ENCODE data around the gene AUNIP.

The AUNIP gene

DNA sequence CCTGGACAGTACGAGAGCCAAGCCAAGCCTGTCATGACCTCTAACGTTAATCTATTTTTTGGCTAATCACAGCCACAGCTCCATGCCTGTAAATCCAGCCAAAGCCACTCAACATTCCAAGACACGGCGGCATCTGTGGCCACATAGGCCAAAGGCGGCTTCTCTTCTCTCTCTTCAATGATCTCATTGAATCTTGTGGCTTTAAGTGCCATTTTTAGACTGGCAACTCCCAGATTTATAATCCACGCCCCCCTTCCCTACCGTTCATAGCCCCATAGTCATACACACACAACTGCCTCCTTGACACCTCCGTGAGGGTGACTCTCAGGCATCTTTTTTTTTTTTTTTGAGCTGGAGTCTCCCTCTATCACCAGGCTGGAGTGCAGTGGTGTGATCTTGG lies 64.9 kb downstream of the AUNIP start:
- DNase-seq (ENCODE audit: low spot score), result peak; percentile 28

DNA sequence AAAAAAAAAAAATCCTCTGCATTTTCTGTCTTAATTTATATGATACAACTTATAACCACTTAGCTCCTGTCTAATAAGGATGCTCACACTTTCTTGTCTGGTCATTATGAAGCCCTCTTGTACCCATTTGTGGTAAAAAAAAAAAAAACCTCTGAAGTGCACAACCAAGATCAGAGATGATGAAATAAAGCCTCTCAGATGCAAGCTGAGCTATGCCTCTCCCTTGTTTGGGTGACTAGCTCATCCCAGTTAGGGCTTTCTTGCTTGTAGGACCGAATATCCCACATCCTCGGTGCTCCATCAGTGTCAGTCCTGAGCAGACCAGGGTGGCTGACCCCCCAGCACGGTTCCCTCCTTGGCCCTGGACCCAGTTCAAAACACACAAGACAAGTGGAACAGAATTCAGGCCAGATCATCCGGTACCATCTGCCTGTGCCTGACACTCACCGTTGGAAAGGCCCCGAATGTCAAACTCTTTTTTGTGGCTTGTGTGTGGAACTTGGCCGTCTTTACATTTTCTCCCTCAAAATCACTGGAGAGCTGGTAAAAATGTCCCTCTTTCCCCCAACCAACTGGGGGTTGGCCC lies 65.6 kb downstream of the AUNIP start:
- DNase-seq (ENCODE audit: low spot score), result peak; percentile 29

DNA sequence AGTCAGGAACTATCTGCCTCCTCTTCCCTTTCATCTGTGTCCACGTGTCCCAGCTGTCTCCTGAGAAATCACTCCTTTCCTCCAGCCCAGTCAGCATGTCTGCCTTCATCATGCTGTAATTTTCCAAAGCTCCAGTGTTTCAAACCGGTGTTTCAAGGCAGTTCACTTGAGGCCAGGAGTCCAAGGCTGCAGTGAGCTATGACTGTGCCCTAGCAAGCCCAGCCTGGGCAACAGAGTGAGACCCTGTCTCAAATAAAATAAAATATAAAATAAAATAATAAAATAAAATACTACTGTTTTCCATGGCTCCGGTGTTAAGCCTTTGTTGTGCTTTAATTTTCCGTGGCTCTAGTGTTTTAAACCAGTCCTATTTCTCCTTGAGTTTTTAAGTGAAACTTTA lies 67.1 kb downstream of the AUNIP start:
- no peak for DNase-seq (ENCODE audit: low spot score)

DNA sequence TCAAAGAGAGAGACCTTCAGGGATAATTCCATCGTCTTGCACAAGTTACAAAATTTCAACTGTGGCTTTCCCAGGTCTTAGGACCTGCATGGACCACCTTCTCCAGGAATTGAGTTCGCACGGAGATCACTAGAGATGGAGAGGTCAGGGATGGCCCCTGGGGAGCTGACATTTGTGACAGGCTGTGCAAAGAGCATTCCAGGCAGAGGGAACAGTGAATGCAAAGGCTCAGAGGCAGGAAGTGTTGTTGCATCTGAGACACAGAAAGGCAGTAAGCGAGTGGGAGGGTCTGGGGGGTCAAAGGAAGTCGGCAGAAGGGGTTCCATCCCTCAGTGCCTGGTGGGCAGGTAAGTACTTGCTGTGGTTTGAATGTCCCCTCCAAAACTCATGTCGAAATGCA lies 68.8 kb downstream of the AUNIP start:
- DNase-seq (ENCODE audit: low spot score), result no peak

DNA sequence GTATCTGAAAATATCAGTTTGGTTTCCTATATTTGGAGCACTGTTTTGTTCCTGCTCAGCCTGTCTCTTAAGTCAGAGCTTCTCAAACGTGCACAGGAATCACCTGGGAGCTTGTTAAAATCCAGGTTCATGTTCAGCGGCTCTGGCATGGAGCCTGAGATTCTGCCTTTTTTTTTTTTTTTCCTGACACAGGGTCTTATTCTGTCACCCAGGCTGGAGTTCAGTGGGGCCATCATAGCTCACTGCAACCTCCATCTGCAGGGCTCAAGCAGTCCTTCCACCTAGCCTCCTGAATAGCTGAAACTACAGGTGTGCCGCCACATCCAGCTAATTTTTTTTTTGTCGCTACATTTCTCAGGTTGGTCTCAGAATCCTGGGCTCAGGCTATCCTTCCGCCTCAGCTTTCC lies 71.5 kb downstream of the AUNIP start:
- DNase-seq (ENCODE audit: low spot score), result no peak

DNA sequence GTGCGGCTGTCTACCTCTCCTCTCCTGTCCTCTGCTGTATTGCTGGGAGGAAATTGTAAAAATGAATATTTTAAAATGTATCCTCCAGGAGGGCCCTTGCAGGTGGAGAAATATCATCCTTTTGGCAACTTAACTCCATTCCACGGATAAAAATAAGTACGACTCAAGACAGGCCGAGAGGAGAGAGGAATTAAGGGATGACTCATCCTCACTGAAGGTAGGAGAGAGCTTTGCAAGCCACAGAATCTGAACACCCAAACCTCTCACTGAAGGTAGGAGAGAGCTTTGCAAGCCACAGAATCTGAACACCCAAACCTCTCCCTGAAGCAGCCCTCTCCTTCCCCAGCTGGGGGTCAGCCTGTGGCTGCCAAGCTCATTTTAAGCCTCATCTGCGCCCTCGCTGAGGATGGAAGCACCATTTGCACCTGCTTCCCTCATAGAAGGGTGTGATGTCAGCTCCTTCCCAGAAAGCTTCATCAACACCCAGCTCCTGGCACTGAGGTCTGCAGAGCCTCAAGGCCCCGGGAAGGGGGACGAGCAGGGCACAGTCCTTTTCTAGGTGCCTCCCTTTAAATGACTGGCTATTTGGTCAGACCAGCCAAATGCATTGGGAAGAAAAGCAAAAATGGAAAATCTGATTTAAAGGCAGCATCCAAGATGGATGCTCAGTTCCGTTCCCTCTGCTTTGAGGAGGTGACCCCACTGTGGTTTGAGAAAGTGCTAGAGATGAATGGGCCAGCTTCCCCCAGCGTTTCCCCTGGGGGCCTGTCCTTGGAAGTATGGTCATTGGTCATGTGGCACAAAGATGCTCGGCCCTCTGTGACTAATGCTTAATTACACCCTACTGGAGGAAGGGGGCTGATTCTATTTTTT lies 72.1 kb downstream of the AUNIP start:
- DNase-seq (ENCODE audit: low spot score), result peak; percentile 33

DNA sequence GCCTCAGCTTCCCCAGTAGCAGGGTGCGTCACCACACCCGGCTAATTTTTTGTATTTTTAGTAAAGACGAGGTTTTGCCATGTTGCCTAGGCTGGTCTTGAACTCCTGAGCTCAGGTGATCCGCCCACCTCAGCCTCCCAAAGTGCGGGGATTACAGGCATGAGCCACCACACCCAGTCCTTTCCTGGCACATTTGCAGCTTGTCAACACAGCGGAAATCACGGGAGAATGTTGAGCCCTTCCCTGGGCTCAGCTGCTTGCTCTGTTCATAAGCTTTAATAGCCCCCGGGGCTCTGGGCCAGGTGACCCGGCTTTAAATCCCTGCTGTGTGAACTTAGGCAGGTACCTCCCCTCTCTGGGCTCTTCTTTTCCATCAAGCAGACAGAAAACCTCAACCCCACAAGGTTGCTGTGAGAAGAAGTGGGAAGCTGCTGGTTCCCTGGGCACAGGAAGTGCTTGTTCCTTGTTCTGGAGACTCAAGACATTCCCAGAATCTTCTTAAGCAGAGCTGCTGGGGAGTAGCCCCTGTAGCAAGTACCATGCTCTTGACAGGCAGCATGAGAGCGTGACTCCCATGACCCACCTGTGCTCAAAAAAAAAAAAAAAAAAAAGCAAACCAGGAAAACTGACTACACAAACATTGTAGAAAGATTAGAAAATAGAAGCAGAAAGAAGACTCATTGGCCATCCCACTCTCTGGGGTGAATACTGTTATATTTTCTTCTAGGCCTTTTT lies 73.8 kb downstream of the AUNIP start:
- DNase-seq (ENCODE audit: low spot score), result no peak

DNA sequence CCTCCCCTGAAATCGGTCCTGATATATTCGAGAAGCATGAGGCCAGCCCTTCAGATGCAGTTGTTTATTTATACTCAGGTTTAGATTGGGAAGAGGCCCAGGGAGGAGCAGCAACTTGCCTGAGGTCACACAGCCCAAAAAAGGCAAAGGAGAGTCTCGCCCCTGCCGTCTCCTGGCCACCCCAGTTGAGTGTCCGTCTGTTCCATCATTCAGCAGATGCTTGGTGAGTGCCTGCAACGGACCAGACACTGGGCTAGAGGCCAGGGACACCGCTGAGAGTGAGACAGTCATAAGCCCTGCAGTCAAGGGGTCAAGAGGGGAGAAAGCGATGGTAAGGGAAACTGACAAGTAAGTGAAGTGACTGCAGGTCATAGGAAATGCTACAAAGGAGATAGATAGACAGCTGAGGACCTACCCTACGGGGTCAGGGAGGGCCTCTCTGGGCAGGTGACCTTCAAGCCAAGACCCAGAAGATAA lies 74.6 kb downstream of the AUNIP start:
- DNase-seq (ENCODE audit: low spot score), result no peak
